Activated CD8-positive, alpha-beta T cell treated with anti-CD3 and anti-CD28 coated beads for 36 hours (primary cell): ENCODE measurements around the gene DEGS2. TPM values are rescaled to one million over a fixed set of nuclear protein-coding genes. Genes with fewer than 3 reads are reported as not detected.
"Not testable (repeated sequence)": the region's sequence is repeated elsewhere in the genome, so short reads cannot be mapped to it uniquely, and the experiment has no call there.

Experiments
- ATAC-seq: fragments of 200-7000 bp; cut with Tn5 transposase; one replicate; pipeline ENCODE4 v1.10.0; 2021; ENCODE audit warnings: mild to moderate bottlenecking, moderate library complexity
- CTCF ChIA-PET: fragments of 350-600 bp; sonication (Branson Sonifier 250); formaldehyde crosslinking; loops from one replicate; lab custom pipeline; 2021; ENCODE audit warnings: antibody characterized with exemption; lab: Charles Lee
- POLR2A ChIA-PET: fragments of 350-600 bp; sonication (Branson Sonifier 250); formaldehyde crosslinking; loops from one replicate; lab custom pipeline; 2021; ENCODE audit warnings: antibody characterized with exemption; lab: Charles Lee
- DNase-seq: peaks from one replicate; pipeline ENCODE4 v3.0.0-alpha.2; 2020
- H3K27ac Mint-ChIP-seq: one replicate; pipeline ENCODE4 v1.8.0; 2021; ENCODE audit warnings: mild to moderate bottlenecking, mixed read lengths
- H3K27me3 Mint-ChIP-seq: one replicate; pipeline ENCODE4 v1.8.0; 2021; ENCODE audit warnings: mixed read lengths
- H3K36me3 Mint-ChIP-seq: one replicate; pipeline ENCODE4 v1.8.0; 2021; ENCODE audit warnings: low read depth, mixed read lengths
- H3K4me1 Mint-ChIP-seq: one replicate; pipeline ENCODE4 v1.8.0; 2021; ENCODE audit warnings: low read depth, mixed read lengths
- H3K4me3 Mint-ChIP-seq: one replicate; pipeline ENCODE4 v1.8.0; 2021; ENCODE audit warnings: mild to moderate bottlenecking, moderate library complexity, mixed read lengths
- H3K9me3 Mint-ChIP-seq: one replicate; pipeline ENCODE4 v1.8.0; 2021; ENCODE audit warnings: mixed read lengths
- CTCF ChIP-seq: fragments of 200-600 bp; IDR thresholded peaks from one replicate; pipeline ENCODE4 v1.8.0; 2022; ENCODE audit warnings: antibody characterized with exemption, mild to moderate bottlenecking
- intact Hi-C: fragments of 100-400 bp; cut with micrococcal nuclease; formaldehyde crosslinking; loops from one replicate; pipeline ENCODE4 v1.10.0; 2022
- total RNA-seq, 2 experiments: library from RNA; stranded (reverse); gene quantifications; one replicate each; pipeline ENCODE4 v1.2.3, GENCODE V29; 2021

Gene DEGS2
- total RNA-seq, 2 experiments from 2014 or later: 2.6 to 3.1 TPM

DNA sequence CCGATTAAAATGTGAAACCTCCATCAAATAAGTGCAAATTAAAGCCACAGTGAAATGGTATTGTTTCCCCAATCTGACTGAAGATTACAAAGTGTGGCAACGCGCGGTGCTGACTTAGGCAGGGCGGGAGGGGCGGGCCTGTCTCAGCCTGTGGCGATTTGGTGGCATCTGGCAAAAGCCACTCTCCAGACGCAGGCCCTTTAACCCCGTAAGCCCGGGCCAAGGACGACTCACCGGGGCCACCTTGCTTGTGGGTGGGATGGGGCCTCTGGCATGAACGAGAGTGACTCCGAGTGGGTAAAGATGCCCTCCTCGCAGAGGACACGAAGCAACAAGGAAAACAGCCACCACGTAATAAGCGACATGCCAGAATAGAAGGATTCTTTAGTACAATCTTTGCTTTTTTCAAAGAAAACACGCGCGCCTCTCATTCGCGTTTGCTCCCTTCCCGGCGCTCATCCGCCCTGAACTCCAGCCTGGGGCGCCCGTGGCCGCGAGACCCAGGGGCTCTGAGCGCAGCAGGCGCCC is 815 bp downstream of the DEGS2 start:
- ChIA-PET POLR2A (interaction anchor here (1.0 kb wide), 1 partner anchor 93 kb away, joined by 3 read pairs; the partner anchor contains the start of gene EVL), CTCF (interaction anchor here (1.2 to 1.4 kb wide), 2 partner anchors 17 to 51 kb away, joined by 3 to 4 read pairs; no protein-coding TSS in a partner anchor)
- no peak for ATAC-seq
- H3K36me3 Mint-ChIP-seq: peaks cover 5% of the 10 kb centered on the region
- H3K27me3 Mint-ChIP-seq: peaks cover 16% of the 10 kb centered on the region
- H3K9me3 Mint-ChIP-seq: peaks cover 4% of the 10 kb centered on the region
- no peak overlapping the region for H3K27ac Mint-ChIP-seq
- intact Hi-C loops: no loop called here
- H3K4me3 Mint-ChIP-seq: peak overlapping the region; percentile 56
- no peak for TF ChIP-seq CTCF
- peaks cover 3% of the 10 kb centered on the region for H3K4me1 Mint-ChIP-seq
- no peak for DNase-seq

- H3K4me1 Mint-ChIP-seq, H3K36me3 Mint-ChIP-seq, ATAC-seq, H3K9me3 Mint-ChIP-seq, H3K27ac Mint-ChIP-seq, H3K4me3 Mint-ChIP-seq, intact Hi-C loops, DNase-seq: not testable (repeated sequence)
- H3K27me3 Mint-ChIP-seq: peaks cover 16% of the 10 kb centered on the region
- ChIA-PET POLR2A (interaction anchor here (1.1 to 1.7 kb wide), 2 partner anchors 11 to 15 kb away, joined by 3 to 6 read pairs; no protein-coding TSS in a partner anchor), CTCF (interaction anchor here (1.2 to 3.4 kb wide), 6 partner anchors 16 to 176 kb away, joined by 3 to 25 read pairs (median 8); no protein-coding TSS in a partner anchor)
Measured at GRCh38 chr14:100157548-100158232, 1.8 kb downstream of the DEGS2 start.

DNA sequence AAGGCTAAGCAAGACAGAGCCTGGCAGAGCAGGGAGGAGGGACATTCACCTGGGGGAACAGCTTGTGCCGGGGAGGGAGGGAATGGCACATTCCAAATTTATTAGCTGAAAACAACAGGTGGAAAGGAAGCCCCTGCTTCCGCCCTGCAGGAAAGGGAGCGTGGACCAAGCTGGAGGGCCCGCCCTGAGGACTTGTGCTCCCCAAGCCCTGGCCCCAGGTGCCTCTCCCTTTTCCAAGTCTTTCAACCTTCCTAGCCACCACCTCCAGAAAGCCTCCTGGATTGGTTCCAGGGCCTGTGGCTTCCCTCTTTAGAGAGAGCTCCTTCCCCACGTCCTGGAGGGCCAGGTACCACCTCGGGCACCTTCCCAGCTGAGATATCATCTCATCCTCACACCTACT is 2.7 kb downstream of the DEGS2 start:
- TF ChIP-seq CTCF: no peak
- ATAC-seq: no peak
- intact Hi-C loops: no loop called here
- Mint-ChIP-seq H3K27ac (no peak overlapping the region), H3K4me1 (peaks cover 3% of the 10 kb centered on the region), H3K9me3 (peaks cover 4% of the 10 kb centered on the region), H3K4me3 (no peak overlapping the region), H3K36me3 (peaks cover 5% of the 10 kb centered on the region), H3K27me3 (peaks cover 16% of the 10 kb centered on the region)
- CTCF ChIA-PET: interaction anchor here (0.7 to 3.4 kb wide), 10 partner anchors 10 to 426 kb away, joined by 3 to 25 read pairs (median 4); no protein-coding TSS in a partner anchor
- DNase-seq: no peak
- POLR2A ChIA-PET: interaction anchor here (0.6 to 1.7 kb wide), 5 partner anchors 10 to 1712 kb away, joined by 3 to 6 read pairs (median 3); no protein-coding TSS in a partner anchor

DNA sequence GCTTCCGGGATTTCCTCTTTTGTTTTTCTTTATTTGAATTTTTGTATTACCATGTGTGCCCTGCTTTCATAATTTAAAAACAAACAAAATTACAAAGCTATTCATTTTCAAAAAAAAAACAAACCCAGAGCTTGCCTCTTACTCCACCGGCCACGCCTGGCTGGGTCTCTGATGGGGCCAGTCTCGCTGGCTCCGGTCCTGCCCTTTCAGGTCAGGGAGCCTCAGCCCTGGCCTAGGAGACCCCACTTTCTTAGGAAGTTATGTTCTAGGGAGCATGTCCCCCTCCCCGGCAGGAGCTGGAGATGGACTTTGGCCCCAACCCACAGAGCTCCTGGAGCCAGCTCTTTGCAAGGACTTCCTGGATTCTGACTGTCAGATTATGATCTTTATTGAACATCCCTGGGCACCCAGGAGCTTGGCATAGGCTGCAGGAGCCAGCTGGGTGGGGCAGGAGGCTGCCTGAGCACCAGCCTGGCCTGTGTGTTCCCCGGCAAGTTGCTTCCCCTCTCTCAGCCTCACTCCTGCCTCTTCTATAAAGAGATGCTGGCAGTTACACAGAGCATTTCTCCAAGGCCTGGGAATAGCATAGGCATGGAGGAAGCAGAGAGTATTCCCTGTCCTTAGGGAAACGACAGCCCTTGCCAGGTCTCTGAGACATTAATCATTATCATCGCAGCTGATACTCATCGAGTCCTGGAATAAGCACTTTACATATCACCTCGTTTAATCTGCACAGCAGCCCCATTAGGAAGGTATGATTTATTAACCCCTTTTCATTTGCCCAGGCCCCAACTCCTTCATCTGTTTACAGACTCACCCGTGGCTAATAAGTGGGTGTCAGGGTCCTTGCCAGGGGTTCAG is 3.5 kb downstream of the DEGS2 start:
- intact Hi-C loops: no loop called here
- POLR2A ChIA-PET: interaction anchor here (1.3 to 1.7 kb wide), 4 partner anchors 9 to 85 kb away, joined by 3 to 6 read pairs (median 4); no protein-coding TSS in a partner anchor
- CTCF ChIA-PET: interaction anchor here (0.7 to 3.4 kb wide), 28 partner anchors 9 to 425 kb away, joined by 3 to 25 read pairs (median 4); no protein-coding TSS in a partner anchor

More for the DNA sequence above, 3.5 kb downstream of the DEGS2 start:
- ATAC-seq (no peak), DNase-seq (no peak)
- TF ChIP-seq CTCF: no peak
- Mint-ChIP-seq H3K27me3 (peaks cover 16% of the 10 kb centered on the region), H3K4me1 (peaks cover 3% of the 10 kb centered on the region), H3K27ac (no peak overlapping the region), H3K9me3 (peaks cover 4% of the 10 kb centered on the region), H3K36me3 (peaks cover 5% of the 10 kb centered on the region), H3K4me3 (no peak overlapping the region)
